HL-60/S4 (cell line): Measurements from ENCODE around the gene DNAJC30.
"Not testable (repeated sequence)": the region's sequence is repeated elsewhere in the genome, so short reads cannot be mapped to it uniquely, and the experiment has no call there.

Experiments used
- in situ Hi-C: fragments of 300-500 bp; cut with MboI; formaldehyde crosslinking; loops from 2 replicates; pipeline ENCODE4 v1.14.3; 2022; ENCODE audit warnings: low sequenced_read_pairs

Gene DNAJC30

GRCh38 chr7:73683056-73683787, at the start of gene DNAJC30, which contains the start of gene BUD23:
Gene DNAJC30, minus strand, starts transcription at chr7:73683453. Its CDS starts 30 bp downstream, at chr7:73683423.
Gene BUD23, plus strand, starts transcription at chr7:73683597. Its CDS starts 29 bp downstream, at chr7:73683626.
- in situ Hi-C loops, result no loop called here

- in situ Hi-C loops, result loop anchor here (5.0 kb wide), 1 partner anchor 125 kb away; no protein-coding TSS in a partner anchor
Observed at GRCh38 chr7:73732397-73732796, 49.1 kb upstream of the DNAJC30 start.

DNA sequence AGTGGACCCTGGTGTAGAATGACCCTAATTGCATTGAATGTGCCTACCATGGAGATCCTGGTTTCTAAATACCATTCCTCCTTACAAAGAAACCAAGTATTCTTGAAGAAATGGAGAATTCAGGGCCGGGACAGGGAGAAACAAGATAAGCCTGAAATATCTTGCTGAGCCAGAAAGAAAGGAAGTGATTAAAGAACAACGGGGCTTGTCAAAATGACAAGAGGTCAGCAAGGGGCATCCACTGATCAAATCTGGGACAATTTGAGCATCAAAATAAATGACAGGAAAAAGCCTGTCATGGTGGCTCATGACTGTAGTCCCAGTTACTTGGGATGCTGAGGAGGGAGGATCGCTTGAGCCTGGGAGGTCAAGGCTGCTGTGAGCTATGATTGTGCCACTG, 47.2 kb upstream of the DNAJC30 start:
- in situ Hi-C loops, result loop anchor here (5.0 kb wide), 1 partner anchor 123 kb away; no protein-coding TSS in a partner anchor

DNA sequence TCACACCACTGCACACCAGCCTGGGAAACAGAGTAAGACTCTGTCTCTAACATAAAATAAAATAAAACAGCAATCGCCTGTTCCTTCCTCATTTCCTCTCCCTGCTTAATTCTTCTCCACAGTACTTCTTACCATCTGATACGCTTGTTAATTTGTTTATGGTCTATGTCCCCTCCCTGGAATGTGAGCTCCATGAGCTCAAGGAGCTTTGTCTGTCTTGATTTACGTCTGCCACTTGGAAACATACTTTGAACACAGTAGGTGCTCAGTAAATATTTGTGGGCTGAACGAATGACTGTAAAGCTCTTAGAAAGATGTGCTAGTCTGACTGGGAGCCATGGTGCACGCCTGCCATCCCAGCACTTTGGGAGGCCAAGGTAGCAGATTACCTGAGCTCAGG, 45.3 kb upstream of the DNAJC30 start:
- in situ Hi-C loops, result no loop called here

DNA sequence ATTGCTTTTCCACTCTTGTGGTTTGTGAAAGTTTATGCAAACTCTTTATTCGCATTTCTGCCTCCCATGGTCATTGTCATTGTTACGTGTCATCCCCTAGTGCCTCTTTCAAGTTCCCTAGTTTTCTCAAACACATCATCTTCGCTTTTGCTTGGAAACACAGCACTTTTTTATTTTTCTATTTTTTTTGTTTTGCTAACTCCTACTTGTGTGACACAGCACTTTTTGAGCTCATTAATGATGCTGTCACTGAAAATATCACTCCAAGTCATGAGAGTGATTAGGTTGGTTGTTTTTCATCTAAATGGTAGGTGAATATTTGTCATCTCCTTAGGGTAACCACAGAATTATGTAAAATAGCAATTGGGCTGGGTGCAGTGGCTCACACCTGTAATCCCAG, 44.7 kb upstream of the DNAJC30 start:
- in situ Hi-C loops, result no loop called here

GRCh38 chr7:73726083-73726466, 42.8 kb upstream of the DNAJC30 start:
- in situ Hi-C loops, result no loop called here

DNA sequence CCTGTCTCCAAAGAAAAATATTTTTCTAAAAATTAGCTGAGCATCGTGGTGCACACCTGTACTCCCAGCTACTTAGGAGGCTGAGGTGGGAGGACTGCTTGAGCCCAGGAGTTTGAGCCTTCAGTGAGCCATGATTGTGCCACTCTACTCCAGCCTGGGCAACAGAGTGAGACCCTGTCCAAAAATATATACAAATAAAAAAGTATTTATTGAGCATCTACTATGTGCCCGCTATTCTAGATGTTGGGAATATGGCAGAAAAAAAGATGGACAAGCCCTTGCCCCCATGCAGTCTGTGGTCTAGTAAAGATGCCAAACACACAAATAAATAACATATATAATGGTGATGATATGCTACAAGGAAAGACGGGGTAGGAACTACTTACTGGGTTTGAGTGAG, 40.6 kb upstream of the DNAJC30 start:
- in situ Hi-C loops, result no loop called here

- in situ Hi-C loops, result no loop called here
Observed at GRCh38 chr7:73722785-73723184, 39.5 kb upstream of the DNAJC30 start.

GRCh38 chr7:73722182-73722581, 38.9 kb upstream of the DNAJC30 start:
- in situ Hi-C loops, result not testable (repeated sequence)

DNA sequence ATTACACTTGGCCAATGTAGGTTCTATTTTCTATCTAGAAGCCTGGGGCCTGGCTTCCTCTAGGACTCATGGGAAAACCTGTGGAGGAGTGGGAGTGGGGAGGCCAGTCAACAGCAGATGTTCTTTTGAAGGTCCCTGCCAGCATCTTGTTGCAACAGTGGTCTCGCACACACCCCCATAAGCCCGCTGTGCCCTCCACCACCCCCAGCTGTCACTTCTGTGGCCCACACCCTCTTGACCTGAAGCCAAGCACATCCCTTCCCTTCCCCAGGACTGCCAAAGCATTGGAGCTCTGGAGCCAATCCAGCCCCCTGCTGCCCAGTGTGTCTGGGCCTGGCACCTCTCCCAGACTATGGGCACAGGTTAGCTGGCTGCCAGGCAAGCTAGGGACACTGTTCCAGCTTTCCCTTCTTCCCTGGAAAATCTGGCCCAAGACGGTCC, 38.1 kb upstream of the DNAJC30 start:
- in situ Hi-C loops, result no loop called here

- in situ Hi-C loops, result not testable (repeated sequence)
Observed at GRCh38 chr7:73720443-73720842, 37.2 kb upstream of the DNAJC30 start.

DNA sequence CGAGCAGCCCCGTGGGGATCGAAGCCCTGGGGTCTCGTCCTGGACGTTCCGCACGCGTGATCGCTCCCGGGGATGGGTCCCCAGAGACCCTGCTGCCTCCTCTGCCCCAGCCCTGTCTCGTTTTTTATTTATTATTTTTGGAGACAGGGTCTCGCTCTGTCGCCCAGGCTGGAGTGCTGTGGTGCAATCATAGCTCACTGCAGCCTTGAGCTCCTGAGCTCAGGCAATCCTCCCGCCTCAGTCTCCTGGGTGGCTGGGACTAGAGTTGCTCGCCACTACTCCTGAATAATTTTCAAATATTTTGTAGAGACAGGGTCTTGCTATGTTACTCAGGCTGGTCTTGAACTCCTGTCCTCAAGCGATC, 36.5 kb upstream of the DNAJC30 start:
- in situ Hi-C loops, result no loop called here

DNA sequence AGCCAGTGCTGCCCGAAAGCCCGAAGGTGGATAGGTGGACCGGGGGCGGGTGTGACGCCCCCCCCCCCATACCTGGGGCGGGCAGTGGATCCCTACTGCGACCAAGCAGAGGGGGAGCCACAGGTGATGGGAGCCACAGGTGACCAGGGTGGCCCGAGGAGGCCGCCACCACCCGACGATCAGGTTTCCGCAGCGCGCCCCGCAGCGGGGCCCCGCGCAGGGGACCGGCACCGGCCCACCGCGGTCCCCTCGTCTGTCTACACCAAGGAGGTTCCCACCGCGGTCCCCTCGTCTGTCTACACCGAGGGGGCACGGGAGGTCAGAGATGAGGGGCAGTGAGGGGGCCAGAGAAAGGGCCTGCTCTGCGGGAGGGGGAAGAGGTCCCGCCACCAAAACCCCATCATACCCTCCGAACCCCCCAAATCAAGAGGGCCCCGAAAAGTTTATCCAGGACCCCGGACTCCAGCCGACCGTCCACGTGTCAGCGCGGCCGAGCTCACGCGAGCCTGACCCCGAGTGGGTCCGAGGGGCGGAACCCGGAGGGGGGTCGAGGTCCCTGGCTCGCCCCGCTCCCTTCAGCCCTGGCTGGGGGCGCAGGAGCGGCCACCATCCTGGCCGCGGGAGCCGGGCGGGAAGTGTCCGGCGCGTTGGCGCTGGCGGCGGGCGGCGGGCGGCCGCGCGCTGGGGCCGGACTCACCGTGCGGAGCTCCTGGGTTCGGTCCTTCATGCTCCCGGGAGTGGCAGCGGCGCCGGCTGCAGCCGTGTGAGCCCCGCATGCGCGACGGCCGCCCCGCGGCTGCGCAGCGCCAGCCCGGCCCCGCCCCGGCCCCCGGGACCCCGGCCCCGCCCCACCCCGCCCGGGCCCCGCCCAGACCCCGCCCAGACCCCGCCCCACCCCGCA, 35.9 kb upstream of the DNAJC30 start, which contains the start of gene STX1A:
TSS of gene STX1A (minus strand) at position 765 of the 901 bp plus-strand sequence. CDS start at position 727, 38 bp downstream.
- in situ Hi-C loops, result no loop called here

DNA sequence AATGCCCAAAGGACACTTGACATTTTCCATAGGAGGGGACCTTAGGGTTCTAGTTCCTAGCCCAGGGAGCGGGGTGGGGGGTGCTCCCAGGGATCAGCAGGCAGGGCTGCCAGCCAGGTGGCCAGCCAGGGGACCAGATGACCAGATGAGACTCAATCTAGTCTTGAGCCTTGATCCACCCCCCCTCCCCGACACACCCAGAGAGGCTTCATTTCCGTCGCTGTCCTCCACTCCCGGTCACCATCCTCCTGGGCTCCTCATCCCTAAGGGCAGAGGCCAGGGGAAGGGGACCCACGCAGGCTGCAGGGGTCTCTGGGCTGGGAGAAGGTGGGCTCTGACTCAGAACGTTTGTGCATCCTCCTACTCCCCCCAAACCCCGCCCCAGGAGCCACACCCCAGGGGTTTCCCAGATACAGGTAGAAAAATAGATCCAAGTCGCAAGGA, 35.2 kb upstream of the DNAJC30 start:
- in situ Hi-C loops, result no loop called here

DNA sequence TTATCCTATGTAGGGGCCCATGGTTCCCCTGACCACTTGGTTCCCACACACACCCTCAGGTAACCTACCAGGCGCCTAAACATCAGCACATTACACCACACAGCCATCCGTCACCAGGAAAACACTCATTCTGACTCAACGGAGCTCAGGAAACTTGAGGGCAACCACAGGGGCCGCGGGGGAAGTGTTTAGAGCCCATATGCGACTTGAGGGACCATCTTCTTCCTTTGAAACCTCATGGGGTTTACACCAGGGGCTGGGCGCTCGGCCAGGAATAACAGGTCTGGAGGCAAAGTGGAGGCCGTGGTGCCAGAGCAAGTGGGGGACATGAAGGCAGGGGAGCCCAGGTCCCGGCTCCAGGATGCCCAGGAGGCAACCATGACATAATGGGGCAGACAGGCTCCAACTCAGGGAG, 34.7 kb upstream of the DNAJC30 start:
- in situ Hi-C loops, result no loop called here

- in situ Hi-C loops, result no loop called here
Observed at GRCh38 chr7:73717025-73717807, 34.0 kb upstream of the DNAJC30 start.

DNA sequence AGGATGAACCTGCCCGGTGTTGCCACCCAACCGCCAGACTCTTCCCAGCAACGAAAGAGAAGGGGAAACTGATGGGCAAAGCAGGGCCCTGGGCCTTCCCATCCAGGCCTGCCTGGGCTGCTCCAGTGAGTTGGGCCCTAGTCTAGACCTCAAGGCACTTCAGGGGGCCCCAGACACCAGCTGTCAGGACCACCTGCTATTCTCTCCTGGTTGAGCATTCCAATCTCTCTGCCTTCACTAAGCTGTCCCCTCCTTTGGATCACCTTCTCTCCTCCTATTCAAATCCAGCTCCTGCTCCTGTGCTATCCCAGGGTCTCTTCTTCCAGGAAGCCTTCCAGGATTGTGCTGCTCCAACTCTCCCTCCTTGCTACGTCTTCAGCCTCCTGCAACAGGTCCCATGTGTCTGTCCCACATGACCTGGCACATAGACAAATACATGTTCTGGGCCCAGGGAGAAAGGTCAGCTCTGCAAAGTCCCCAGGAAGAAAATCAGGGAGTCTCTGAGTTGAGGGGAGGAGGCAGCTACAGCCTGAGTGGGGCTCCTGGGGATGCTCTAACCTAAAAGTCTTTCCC, 33.2 kb upstream of the DNAJC30 start:
- in situ Hi-C loops, result no loop called here

GRCh38 chr7:73715648-73716317, 32.5 kb upstream of the DNAJC30 start:
- in situ Hi-C loops, result no loop called here

DNA sequence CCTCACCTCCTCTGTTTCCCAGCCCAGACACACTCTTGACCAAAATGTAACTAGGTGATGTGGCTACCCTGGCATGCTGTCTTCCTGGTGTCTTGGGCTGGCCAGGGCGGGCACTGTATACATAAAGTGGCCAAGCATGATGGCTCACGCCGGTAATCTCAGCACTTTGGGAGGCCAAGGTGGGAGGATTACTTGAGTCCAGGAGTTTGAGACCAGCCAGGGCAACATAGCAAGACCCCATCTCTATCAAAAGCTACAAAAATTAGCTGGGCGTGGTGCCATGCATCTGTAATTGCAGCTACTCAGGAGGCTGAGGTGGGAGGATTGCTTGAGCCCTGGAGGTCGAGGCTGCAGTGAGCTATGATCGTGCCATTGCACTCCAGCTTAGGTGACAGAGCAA, 30.1 kb upstream of the DNAJC30 start:
- in situ Hi-C loops, result not testable (repeated sequence)

- in situ Hi-C loops, result no loop called here
Observed at GRCh38 chr7:73712773-73713172, 29.5 kb upstream of the DNAJC30 start.
